MM.1S (cell line): ENCODE data around the gene PAX9.

ENCODE experiments used
- EZH2 ChIP-seq: fragments of 300-600 bp; sonication (generic); optimal IDR thresholded peaks from 2 replicates; pipeline ENCODE3; 2017; ENCODE audit warnings: low read depth, mild to moderate bottlenecking, antibody characterized with exemption, low read length, mixed read lengths
- TF ChIP-seq, protein P1 (sequence below): fragments of 300-600 bp; sonication (generic); IDR thresholded peaks from 2 replicates; pipeline ENCODE4 v1.5.1; 2016; ENCODE audit warnings: antibody characterized with exemption, low read length, mixed read lengths

DNA sequence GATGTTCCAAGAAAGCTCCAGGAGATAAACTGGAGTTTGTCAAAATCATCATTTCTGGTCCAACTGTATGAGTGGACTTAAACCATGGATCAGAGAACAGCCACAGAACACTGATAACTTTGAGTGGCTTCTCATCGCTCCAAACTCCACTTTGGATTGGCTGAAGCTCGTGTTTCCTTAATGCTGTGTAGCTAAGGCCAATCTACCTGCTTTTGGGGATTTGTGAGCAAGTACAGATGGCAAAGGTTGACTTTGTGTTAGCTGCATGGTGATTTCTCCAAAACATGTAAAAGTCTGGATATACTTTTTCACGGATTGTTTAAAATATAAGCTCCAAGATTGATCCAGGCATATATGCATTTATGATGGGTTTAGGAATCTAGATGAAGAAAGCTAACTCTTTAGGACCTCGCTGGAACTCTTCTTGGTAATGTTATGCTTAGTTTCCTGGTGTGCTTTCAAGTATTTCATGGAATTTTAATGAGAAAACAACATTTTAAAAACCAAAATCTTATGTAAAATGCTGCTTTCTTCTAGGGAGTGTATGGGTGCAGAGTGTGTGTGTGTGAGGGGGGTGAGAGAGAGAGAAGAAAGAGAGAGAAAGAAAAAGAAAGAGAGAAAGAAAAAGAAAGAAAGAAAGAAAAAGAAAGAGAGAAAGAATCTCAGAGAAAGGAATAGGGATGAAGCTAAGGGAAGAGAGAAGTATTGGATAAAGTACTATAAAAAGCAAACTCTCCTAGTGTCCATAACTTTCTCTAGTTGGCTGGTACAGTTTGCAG, 11.6 kb upstream of the PAX9 start:
- TF ChIP-seq, protein P1, sequence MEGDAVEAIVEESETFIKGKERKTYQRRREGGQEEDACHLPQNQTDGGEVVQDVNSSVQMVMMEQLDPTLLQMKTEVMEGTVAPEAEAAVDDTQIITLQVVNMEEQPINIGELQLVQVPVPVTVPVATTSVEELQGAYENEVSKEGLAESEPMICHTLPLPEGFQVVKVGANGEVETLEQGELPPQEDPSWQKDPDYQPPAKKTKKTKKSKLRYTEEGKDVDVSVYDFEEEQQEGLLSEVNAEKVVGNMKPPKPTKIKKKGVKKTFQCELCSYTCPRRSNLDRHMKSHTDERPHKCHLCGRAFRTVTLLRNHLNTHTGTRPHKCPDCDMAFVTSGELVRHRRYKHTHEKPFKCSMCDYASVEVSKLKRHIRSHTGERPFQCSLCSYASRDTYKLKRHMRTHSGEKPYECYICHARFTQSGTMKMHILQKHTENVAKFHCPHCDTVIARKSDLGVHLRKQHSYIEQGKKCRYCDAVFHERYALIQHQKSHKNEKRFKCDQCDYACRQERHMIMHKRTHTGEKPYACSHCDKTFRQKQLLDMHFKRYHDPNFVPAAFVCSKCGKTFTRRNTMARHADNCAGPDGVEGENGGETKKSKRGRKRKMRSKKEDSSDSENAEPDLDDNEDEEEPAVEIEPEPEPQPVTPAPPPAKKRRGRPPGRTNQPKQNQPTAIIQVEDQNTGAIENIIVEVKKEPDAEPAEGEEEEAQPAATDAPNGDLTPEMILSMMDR, result no peak
- TF ChIP-seq EZH2, result no peak
